HG03139 (cell line): ENCODE data around the gene PGLYRP3.

Source experiments
- ATAC-seq: cut with Tn5 transposase; IDR thresholded peaks from one replicate; pipeline ENCODE4 v1.9.1; 2021; ENCODE audit not compliant: unreplicated experiment

PGLYRP3 gene

DNA sequence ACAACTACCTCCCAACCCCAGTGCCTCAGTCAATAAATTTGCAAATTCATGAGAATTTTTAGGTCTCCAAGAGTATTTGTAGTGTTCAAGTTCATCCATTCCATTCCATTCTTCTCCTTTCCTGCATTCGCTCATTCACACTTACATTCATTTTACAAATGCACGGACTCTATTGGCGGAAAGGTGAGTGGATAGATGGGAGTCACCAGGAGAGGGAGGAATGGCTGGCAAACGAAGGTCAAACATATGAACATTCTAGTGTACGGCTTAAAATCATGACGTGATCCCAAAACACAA lies 50.7 kb downstream of the PGLYRP3 start:
- no peak for ATAC-seq

DNA sequence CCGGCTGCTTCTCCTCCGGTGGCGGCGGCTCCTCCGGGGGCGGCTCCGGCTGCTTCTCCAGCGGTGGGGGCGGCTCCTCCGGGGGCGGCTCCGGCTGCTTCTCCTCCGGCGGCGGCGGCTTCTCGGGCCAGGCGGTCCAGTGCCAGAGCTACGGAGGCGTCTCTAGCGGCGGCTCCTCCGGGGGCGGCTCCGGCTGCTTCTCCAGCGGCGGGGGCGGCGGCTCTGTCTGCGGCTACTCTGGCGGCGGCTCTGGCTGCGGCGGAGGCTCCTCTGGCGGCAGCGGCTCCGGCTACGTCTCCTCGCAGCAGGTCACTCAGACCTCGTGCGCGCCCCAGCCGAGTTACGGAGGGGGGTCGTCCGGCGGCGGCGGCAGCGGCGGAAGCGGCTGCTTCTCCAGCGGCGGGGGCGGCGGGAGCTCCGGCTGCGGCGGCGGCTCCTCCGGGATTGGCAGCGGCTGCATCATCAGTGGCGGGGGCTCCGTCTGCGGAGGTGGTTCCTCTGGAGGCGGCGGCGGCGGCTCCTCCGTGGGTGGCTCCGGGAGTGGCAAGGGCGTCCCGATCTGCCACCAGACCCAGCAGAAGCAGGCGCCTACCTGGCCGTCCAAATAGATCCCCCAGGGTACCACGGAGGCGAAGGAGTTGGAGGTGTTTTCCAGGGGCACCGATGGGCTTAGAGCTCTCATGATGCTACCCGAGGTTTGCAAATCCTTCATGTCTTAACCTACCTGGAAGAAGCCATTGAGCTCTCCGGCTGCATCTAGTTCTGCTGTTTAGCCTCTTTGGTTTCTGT lies 51.3 kb downstream of the PGLYRP3 start:
- no peak for ATAC-seq

DNA sequence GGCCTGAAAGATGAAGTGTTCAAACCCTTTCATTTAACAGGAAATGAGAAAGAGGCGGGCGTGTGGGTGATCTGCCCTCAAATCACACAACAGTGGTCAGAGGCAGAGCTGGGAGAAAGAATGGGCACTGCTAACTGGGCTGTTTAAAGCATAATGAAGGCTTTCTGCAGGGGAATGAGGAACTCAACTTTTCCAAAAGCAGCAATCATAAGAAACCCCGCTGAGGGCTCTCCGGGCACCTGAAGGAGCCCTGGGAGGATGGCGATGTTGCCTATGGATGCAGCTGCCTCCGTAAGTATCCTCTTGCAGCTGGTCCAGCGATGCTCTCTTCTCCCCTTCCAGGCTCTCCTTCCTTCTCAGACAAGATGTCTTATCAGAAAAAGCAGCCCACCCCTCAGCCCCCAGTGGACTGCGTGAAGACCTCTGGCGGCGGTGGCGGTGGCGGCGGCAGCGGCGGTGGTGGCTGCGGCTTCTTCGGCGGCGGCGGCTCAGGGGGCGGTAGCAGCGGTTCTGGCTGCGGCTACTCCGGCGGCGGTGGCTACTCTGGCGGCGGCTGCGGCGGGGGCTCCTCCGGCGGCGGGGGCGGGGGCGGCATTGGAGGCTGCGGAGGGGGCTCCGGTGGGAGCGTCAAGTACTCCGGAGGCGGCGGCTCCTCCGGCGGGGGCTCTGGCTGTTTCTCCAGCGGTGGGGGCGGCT lies 52.0 kb downstream of the PGLYRP3 start:
- no peak for ATAC-seq

GRCh38 chr1:153259387-153259786 lies 53.4 kb downstream of the PGLYRP3 start, which contains the start of gene LORICRIN:
Gene LORICRIN (plus strand): TSS chr1:153259687. CDS start chr1:153260950, 1,263 bp downstream.
- ATAC-seq, result no peak

DNA sequence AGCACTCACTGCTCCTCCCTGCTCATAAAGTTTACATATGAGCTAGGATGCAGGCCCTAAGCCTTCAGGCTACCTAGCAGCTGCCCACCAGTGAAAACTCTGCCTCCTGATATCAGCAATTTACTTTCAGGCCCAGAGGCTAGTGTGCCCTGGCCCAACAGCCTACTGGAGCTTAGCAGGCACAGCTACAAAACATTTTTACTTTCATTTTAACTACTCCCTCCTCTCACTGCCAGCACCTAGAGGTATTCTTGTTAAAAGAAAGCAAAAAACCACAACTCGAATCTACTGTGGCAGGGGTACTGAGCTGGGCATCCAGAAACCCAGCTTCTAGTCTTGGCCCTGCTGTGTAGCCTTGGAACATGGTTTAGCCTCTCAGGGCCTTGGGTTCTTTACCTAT lies 59.1 kb downstream of the PGLYRP3 start:
- no peak for ATAC-seq

- no peak for ATAC-seq
Observed at GRCh38 chr1:153253076-153253475, 59.7 kb downstream of the PGLYRP3 start.

DNA sequence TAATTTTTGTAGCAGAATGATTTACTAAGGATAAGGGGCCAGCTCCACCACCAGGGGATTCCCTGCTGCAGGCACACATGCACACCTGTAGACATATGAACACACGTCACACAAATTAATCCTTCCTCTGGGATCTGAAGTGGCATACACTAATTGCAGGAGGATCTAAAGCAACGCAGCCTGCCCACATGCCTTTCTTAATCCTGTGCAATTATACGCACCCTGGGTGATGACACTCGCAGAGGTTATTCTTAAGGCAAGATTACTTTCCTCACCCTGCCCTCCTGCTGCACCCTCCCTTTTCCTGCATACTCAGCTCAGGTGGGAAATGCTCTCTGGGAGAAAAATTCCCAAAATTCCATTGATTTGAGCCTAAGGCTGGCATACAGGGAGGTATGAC lies 60.8 kb downstream of the PGLYRP3 start:
- no peak for ATAC-seq

DNA sequence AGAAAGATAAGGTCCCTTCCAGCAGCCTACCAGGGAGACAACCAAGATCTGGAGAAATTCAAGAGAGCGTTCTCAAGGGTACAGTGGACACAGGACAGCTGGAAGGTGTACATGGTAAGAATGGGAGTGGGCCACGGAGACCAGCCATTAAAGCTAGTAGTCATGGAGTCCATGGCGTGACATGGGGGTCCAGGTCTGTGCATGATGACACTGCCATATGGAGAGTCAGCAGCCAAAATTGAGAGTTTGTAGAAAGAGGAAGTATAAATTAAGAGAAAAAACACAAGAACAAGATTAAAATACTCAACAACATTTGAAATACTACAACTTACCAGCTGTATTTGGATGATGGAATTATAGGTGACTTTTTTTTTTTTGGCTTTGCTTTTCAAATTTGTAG lies 61.2 kb downstream of the PGLYRP3 start:
- ATAC-seq, result no peak

DNA sequence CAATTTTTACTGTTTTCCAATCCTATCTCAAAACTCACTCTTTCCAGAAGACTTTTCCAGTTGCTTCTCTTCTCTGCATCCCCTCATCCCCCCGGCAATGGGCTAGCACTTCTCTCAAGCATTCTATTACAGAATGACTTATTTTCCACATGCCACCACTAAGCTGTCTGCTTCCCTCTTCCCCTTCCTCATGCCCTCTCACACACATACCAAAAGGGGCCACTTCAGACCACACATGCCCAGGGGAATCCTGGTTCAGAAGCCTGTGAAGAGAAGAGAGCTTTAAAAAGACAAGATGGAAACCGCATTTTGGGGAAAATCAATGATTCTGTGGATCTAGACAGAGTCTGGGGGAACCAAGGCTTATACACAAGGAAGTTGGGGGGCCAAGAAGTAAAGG lies 61.7 kb downstream of the PGLYRP3 start:
- no peak for ATAC-seq

DNA sequence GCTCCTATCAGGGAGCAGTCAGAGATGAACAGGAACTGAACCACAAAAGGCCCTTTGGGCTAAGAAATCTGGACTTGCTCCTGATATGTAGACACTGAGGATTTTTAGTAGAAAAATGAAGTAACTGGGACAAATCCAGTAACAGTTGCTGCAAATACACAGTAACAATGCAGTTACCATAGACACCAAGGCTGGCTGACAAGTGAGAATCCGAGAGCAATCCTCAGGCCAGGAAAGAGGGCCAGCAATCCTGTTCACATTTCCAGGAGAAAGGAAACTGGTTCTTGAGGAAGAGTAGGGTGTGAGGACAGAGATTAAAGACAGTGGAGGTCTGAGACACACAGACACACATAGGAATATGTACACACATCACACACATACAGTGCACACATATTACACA lies 62.6 kb downstream of the PGLYRP3 start:
- ATAC-seq, result no peak

- ATAC-seq, result no peak
Observed at GRCh38 chr1:153248176-153248879, 64.4 kb downstream of the PGLYRP3 start.
